Measurements from ENCODE around the gene KIF26B. TPM values are rescaled to one million over a fixed set of nuclear protein-coding genes. Genes with fewer than 3 reads are reported as not detected.

Gene KIF26B
- polyA plus RNA-seq, 1 donor (not counting 4 experiments of a cell fraction or from before 2014, with no cell fraction given) = 0.58 TPM

- H3K4me1 ChIP-seq (ENCODE audit: control insufficient read depth, extremely low read depth, insufficient read depth, low read length) = no peaks in the 10 kb centered on the region
- TF ChIP-seq EZH2 (IDR thresholded peaks at IDR 0.05; ENCODE audit: low read length) = no peak
- no peak for TF ChIP-seq CTCF (optimal IDR thresholded peaks at IDR 0.05 in 1 of 3, IDR thresholded peaks at IDR 0.05 in 1 of 3, conservative IDR thresholded peaks at IDR 0.05 in 1 of 3; ENCODE audit: extremely low read depth in 1 of 3, insufficient read depth in 2 of 3, low read length in 3 of 3)
- no peak overlapping the region for H2AFZ ChIP-seq (ENCODE audit: control insufficient read depth, low read length)
- no peaks in the 10 kb centered on the region for H4K20me1 ChIP-seq (ENCODE audit: control insufficient read depth, extremely low read depth, insufficient read depth, low read length)
- FAIRE-seq (no peak), DNase-seq (ENCODE audit: low read depth, low spot score) (no peak)
- H3K9me1 ChIP-seq (ENCODE audit: control insufficient read depth, extremely low read depth, insufficient read depth, low read length) = no peaks in the 10 kb centered on the region
- H3K27me3 ChIP-seq (ENCODE audit: control insufficient read depth, extremely low read depth, insufficient read depth, low read length) = no peaks in the 10 kb centered on the region
- H3K79me2 ChIP-seq (ENCODE audit: control insufficient read depth, insufficient read depth, low read length) = no peaks in the 10 kb centered on the region
- H3K4me3 ChIP-seq (ENCODE audit: control insufficient read depth in 2 of 3, extremely low read depth in 1 of 3, insufficient read depth in 2 of 3, low read depth in 1 of 3, low read length in 3 of 3) = no peak overlapping the region
- H3K4me2 ChIP-seq (ENCODE audit: control insufficient read depth, extremely low read depth, insufficient read depth, low read depth, low read length) = no peak overlapping the region
- no peak overlapping the region for H3K27ac ChIP-seq (ENCODE audit: control insufficient read depth, insufficient read depth, low read length)
- dilution Hi-C loops (cut with MboI; ENCODE audit: extremely low pct_ligation_motif_present, low sequenced_read_pairs) = no loop called here
- H3K36me3 ChIP-seq (ENCODE audit: control insufficient read depth in 2 of 2, extremely low read depth in 1 of 2, insufficient read depth in 2 of 2, low read length in 2 of 2) = peaks cover 0 to 2% of the 10 kb centered on the region in 2 experiments
- H3K9ac ChIP-seq (ENCODE audit: control insufficient read depth, extremely low read depth, insufficient read depth, low read length) = no peak overlapping the region
- no peaks in the 10 kb centered on the region for H3K9me3 ChIP-seq (ENCODE audit: control insufficient read depth, low read depth, low read length)
Observed at GRCh38 chr1:245614476-245614875, 459.7 kb downstream of the KIF26B start.

- Histone ChIP-seq H3K36me3 (ENCODE audit: control insufficient read depth in 2 of 2, extremely low read depth in 1 of 2, insufficient read depth in 2 of 2, low read length in 2 of 2) (peaks cover 0 to 2% of the 10 kb centered on the region in 2 experiments), H3K4me2 (ENCODE audit: control insufficient read depth, extremely low read depth, insufficient read depth, low read depth, low read length) (no peak overlapping the region), H3K27me3 (ENCODE audit: control insufficient read depth, extremely low read depth, insufficient read depth, low read length) (no peaks in the 10 kb centered on the region), H2AFZ (ENCODE audit: control insufficient read depth, low read length) (no peak overlapping the region), H3K27ac (ENCODE audit: control insufficient read depth, insufficient read depth, low read length) (no peak overlapping the region), H3K9me3 (ENCODE audit: control insufficient read depth, low read depth, low read length) (no peaks in the 10 kb centered on the region), H4K20me1 (ENCODE audit: control insufficient read depth, extremely low read depth, insufficient read depth, low read length) (no peaks in the 10 kb centered on the region), H3K9ac (ENCODE audit: control insufficient read depth, extremely low read depth, insufficient read depth, low read length) (no peak overlapping the region), H3K9me1 (ENCODE audit: control insufficient read depth, extremely low read depth, insufficient read depth, low read length) (no peaks in the 10 kb centered on the region), H3K4me3 (ENCODE audit: control insufficient read depth in 2 of 3, extremely low read depth in 1 of 3, insufficient read depth in 2 of 3, low read depth in 1 of 3, low read length in 3 of 3) (no peak overlapping the region), H3K79me2 (ENCODE audit: control insufficient read depth, insufficient read depth, low read length) (no peaks in the 10 kb centered on the region), H3K4me1 (ENCODE audit: control insufficient read depth, extremely low read depth, insufficient read depth, low read length) (no peaks in the 10 kb centered on the region)
- TF ChIP-seq CTCF (optimal IDR thresholded peaks at IDR 0.05 in 1 of 3, IDR thresholded peaks at IDR 0.05 in 1 of 3, conservative IDR thresholded peaks at IDR 0.05 in 1 of 3; ENCODE audit: extremely low read depth in 1 of 3, insufficient read depth in 2 of 3, low read length in 3 of 3) (no peak), EZH2 (IDR thresholded peaks at IDR 0.05; ENCODE audit: low read length) (no peak)
- no peak for DNase-seq (ENCODE audit: low read depth, low spot score)
- no peak for FAIRE-seq
- dilution Hi-C loops (cut with MboI; ENCODE audit: extremely low pct_ligation_motif_present, low sequenced_read_pairs) = no loop called here
Observed at GRCh38 chr1:245615001-245615400, 460.2 kb downstream of the KIF26B start.
